H9 (cell line): ENCODE results near the gene MED31. TPM values are rescaled to one million over a fixed set of nuclear protein-coding genes. Genes with fewer than 3 reads are reported as not detected.

ENCODE experiments used
- DNase-seq: peaks from one replicate; pipeline ENCODE4 v3.0.0-alpha.2; 2017
- H2AFZ ChIP-seq: one replicate; pipeline ENCODE4 v1.6.1; 2013; ENCODE audit warnings: mild to moderate bottlenecking, low read length, control low read depth, moderate library complexity
- H2AK5ac ChIP-seq: 2 replicates; pipeline ENCODE4 v1.6.1; 2013; ENCODE audit warnings: low read length, control low read depth, mixed read lengths; ENCODE audit not compliant: insufficient read length
- H2BK120ac ChIP-seq: one replicate; pipeline ENCODE4 v1.6.1; 2013; ENCODE audit warnings: low read depth, mild to moderate bottlenecking, low read length, control low read depth, inconsistent platforms; ENCODE audit not compliant: poor library complexity, severe bottlenecking
- H2BK12ac ChIP-seq: 2 replicates; pipeline ENCODE4 v1.6.1; 2013; ENCODE audit warnings: low read length, control low read depth, mixed read lengths, low read depth; ENCODE audit not compliant: insufficient read length
- H2BK15ac ChIP-seq: 2 replicates; pipeline ENCODE4 v1.6.1; 2013; ENCODE audit warnings: low read depth, low read length, control low read depth
- H2BK20ac ChIP-seq: one replicate; pipeline ENCODE4 v1.6.1; 2013; ENCODE audit warnings: low read depth, mild to moderate bottlenecking, low read length, control low read depth, inconsistent platforms; ENCODE audit not compliant: poor library complexity, severe bottlenecking
- H2BK5ac ChIP-seq: 2 replicates; pipeline ENCODE4 v1.6.1; 2013; ENCODE audit warnings: low read length, control low read depth, mixed read lengths; ENCODE audit not compliant: insufficient read length
- H3K14ac ChIP-seq: 2 replicates; pipeline ENCODE4 v1.6.1; 2013; ENCODE audit warnings: low read length, control low read depth; ENCODE audit not compliant: insufficient read depth
- H3K18ac ChIP-seq: 2 replicates; pipeline ENCODE4 v1.6.1; 2013; ENCODE audit warnings: low read depth, mild to moderate bottlenecking, mixed read lengths, low read length, control low read depth; ENCODE audit not compliant: insufficient read length
- H3K23ac ChIP-seq: 2 replicates; pipeline ENCODE4 v1.6.1; 2013; ENCODE audit warnings: low read length, control low read depth, mixed read lengths, low read depth; ENCODE audit not compliant: insufficient read length
- H3K23me2 ChIP-seq: 2 replicates; pipeline ENCODE4 v1.6.1; 2013; ENCODE audit warnings: low read depth, mild to moderate bottlenecking, mixed read lengths, low read length, control low read depth; ENCODE audit not compliant: insufficient read length, poor library complexity, severe bottlenecking
- H3K27ac ChIP-seq: 2 replicates; pipeline ENCODE4 v1.5.1; 2013; ENCODE audit warnings: low read length, control low read depth, mixed read lengths, low read depth; ENCODE audit not compliant: insufficient read length
- H3K27me3 ChIP-seq: 2 replicates; pipeline ENCODE4 v1.6.1; 2013; ENCODE audit warnings: low read length, control low read depth, inconsistent platforms; ENCODE audit not compliant: insufficient read depth
- H3K4ac ChIP-seq: 2 replicates; pipeline ENCODE4 v1.6.1; 2013; ENCODE audit warnings: low read depth, mild to moderate bottlenecking, control low read depth, inconsistent platforms, low read length, moderate library complexity
- H3K4me1 ChIP-seq: 2 replicates; pipeline ENCODE4 v1.6.1; 2013; ENCODE audit warnings: low read length, control low read depth, inconsistent platforms; ENCODE audit not compliant: insufficient read depth
- H3K4me2 ChIP-seq: 2 replicates; pipeline ENCODE4 v1.6.1; 2013; ENCODE audit warnings: low read length, control low read depth, mixed read lengths; ENCODE audit not compliant: insufficient read length, insufficient read depth
- H3K56ac ChIP-seq: 2 replicates; pipeline ENCODE4 v1.6.1; 2013; ENCODE audit warnings: low read depth, mild to moderate bottlenecking, mixed read lengths, low read length, control low read depth; ENCODE audit not compliant: insufficient read length
- H3K79me1 ChIP-seq: 2 replicates; pipeline ENCODE4 v1.6.1; 2013; ENCODE audit warnings: low read depth, mild to moderate bottlenecking, moderate library complexity, low read length, control low read depth, inconsistent platforms; ENCODE audit not compliant: insufficient read depth, poor library complexity, severe bottlenecking
- H3K79me2 ChIP-seq: 2 replicates; pipeline ENCODE4 v1.6.1; 2013; ENCODE audit warnings: low read length, control low read depth, inconsistent platforms; ENCODE audit not compliant: insufficient read depth
- H3K9ac ChIP-seq: 2 replicates; pipeline ENCODE4 v1.6.1; 2013; ENCODE audit warnings: low read length, control low read depth, mixed read lengths; ENCODE audit not compliant: insufficient read length; ENCODE audit errors: extremely low read depth
- H3K9me3 ChIP-seq: one replicate; pipeline ENCODE4 v1.6.1; 2013; ENCODE audit warnings: low read depth, low read length, inconsistent platforms; ENCODE audit not compliant: control insufficient read depth
- H3T11ph ChIP-seq: one replicate; pipeline ENCODE4 v1.6.1; 2013; ENCODE audit warnings: mild to moderate bottlenecking, low read length, control low read depth, inconsistent platforms
- H4K20me1 ChIP-seq: one replicate; pipeline ENCODE4 v1.6.1; 2013; ENCODE audit not compliant: control insufficient read depth, insufficient read length, insufficient read depth
- H4K5ac ChIP-seq: 2 replicates; pipeline ENCODE4 v1.6.1; 2013; ENCODE audit warnings: low read depth, mild to moderate bottlenecking, mixed read lengths, low read length, control low read depth; ENCODE audit not compliant: insufficient read length
- H4K8ac ChIP-seq: replicated peaks from 2 replicates; pipeline ENCODE4 v1.6.1; 2013; ENCODE audit warnings: low read length, control low read depth, mixed read lengths, low read depth; ENCODE audit not compliant: insufficient read length
- H4K91ac ChIP-seq: 2 replicates; pipeline ENCODE4 v1.6.1; 2013; ENCODE audit warnings: low read depth, mild to moderate bottlenecking, moderate library complexity, mixed read lengths, low read length, control low read depth; ENCODE audit not compliant: insufficient read length
- H3K27ac Mint-ChIP-seq, 3 experiments: 2 replicates in 2 of 3; 3 replicates in 1 of 3; pipeline ENCODE4 v1.8.0; 2020 to 2021; ENCODE audit warnings: mixed read lengths in 3 of 3, mild to moderate bottlenecking in 1 of 3, moderate library complexity in 1 of 3
- H3K27me3 Mint-ChIP-seq: 2 replicates; pipeline ENCODE4 v1.8.0; 2021; ENCODE audit warnings: low read depth, mild to moderate bottlenecking, moderate library complexity, mixed read lengths
- H3K36me3 Mint-ChIP-seq, 3 experiments: 2 replicates in 2 of 3; 3 replicates in 1 of 3; pipeline ENCODE4 v1.8.0; 2020 to 2021; ENCODE audit warnings: low read depth in 3 of 3, mixed read lengths in 3 of 3; ENCODE audit not compliant: insufficient read depth in 1 of 3
- H3K4me1 Mint-ChIP-seq, 2 experiments: 2 replicates each; pipeline ENCODE4 v1.8.0; 2020; ENCODE audit warnings: mixed read lengths in 2 of 2
- H3K4me3 Mint-ChIP-seq, 2 experiments: 2 replicates in 1 of 2; 3 replicates in 1 of 2; pipeline ENCODE4 v1.8.0; 2020 to 2021; ENCODE audit warnings: mild to moderate bottlenecking in 2 of 2, mixed read lengths in 2 of 2, moderate library complexity in 1 of 2
- H3K9me3 Mint-ChIP-seq, 2 experiments: 2 replicates in 1 of 2; 3 replicates in 1 of 2; pipeline ENCODE4 v1.8.0; 2020; ENCODE audit warnings: mild to moderate bottlenecking in 2 of 2, mixed read lengths in 2 of 2, moderate library complexity in 1 of 2
- WGBS: extraction: QIAGEN DNeasy Blood & Tissue Kit; methylation state at CpG from one replicate; pipeline ENCODE4 v1.1.7; 2013; ENCODE audit warnings: missing lambda C conversion rate, low lambda C conversion rate, mixed read lengths; ENCODE audit not compliant: insufficient read length; ENCODE audit errors: extremely low coverage; 5-methylcytosine and 5-hydroxymethylcytosine counted together
- total RNA-seq: library from RNA; stranded (reverse); gene quantifications from 2 replicates; pipeline ENCODE4 v1.2.1, GENCODE V29; 2021
- TF ChIP-seq, protein P1 (sequence below): fragments of 200-600 bp; sonication (generic); conservative IDR thresholded peaks from 3 replicates; pipeline ENCODE4 v1.8.0; 2021; ENCODE audit warnings: antibody characterized with exemption, mild to moderate bottlenecking

Gene MED31
- total RNA-seq, 1 experiment from 2014 or later, result 11.8 TPM

DNA sequence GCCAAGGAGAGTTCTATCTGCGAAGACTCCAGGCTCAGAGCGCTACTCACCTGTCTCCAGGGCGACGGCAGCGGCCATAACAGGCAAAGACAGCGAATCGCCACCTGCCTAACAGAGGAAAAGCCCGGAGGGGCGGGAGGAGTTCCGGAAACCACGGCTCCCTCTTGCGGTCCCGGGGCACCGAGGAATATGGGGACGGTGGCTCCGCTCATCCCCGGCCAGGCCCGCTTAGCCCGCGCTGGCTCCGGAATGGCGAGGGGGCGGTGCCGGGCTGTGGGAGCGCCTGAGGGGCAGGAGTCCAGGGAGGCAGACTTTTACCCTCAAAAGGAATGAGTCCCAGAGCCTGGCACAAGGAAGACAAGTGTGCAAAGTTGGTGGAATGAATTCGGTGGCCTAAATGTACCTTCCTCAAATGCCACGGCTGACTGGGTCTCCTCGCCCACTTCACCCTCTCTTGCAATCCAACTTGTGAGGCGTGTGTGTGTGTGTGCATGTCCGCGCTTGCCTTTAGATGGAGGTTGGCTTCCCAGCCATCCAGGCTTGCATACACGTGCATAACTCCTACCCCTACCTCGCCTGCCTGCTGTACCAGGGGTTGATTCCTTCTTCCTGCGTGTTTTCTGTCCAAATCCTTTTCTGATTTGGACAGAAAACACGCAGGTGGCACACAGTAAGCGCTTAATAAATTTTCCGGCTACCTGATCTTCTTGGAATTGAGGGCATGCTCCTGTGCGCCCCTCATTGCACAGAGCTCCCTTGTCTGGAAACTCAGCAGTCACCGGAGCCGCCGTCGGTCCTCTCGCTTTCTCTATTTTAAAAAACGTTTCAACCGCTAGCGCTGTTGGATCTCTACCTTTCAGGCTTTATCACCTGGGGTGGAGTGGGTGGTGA, 3.7 kb upstream of the MED31 start:
- no peak overlapping the region for H3K27ac ChIP-seq
- H3K27me3 ChIP-seq, result peaks cover 16% of the 10 kb centered on the region; the same call in 1 of the 2 replicates
- no peak overlapping the region for H3K9ac ChIP-seq
- Mint-ChIP-seq H3K9me3 (no peaks in the 10 kb centered on the region; a peak in 2 of 5 replicates), H3K4me1 (peaks cover 38 to 42% of the 10 kb centered on the region in 2 experiments), H3K36me3 (peaks cover 1 to 2% (median 1%) of the 10 kb centered on the region in 3 experiments; a peak in 4 of 7 replicates), H3K27ac (no peak overlapping the region), H3K4me3 (peak overlapping the region; percentile 69 to 83), H3K27me3 (peaks cover 72% of the 10 kb centered on the region)
- no peaks in the 10 kb centered on the region for H4K20me1 ChIP-seq
- H2AK5ac ChIP-seq, result no peak overlapping the region
- no peak overlapping the region for H2BK20ac ChIP-seq
- H2AFZ ChIP-seq, result no peak overlapping the region
- peak; percentile 84 for DNase-seq
- no peak overlapping the region for H3K4ac ChIP-seq
- no peak overlapping the region for H2BK120ac ChIP-seq
- no peak overlapping the region for H2BK5ac ChIP-seq
- no peaks in the 10 kb centered on the region; the same call in 1 of the 2 replicates for H3K79me2 ChIP-seq
- no peak overlapping the region for H4K91ac ChIP-seq
- H4K8ac ChIP-seq, result no peak overlapping the region
- peaks cover 14% of the 10 kb centered on the region for H3K23me2 ChIP-seq
- H3K23ac ChIP-seq, result no peak overlapping the region
- H3T11ph ChIP-seq, result no peak overlapping the region
- TF ChIP-seq, protein P1, sequence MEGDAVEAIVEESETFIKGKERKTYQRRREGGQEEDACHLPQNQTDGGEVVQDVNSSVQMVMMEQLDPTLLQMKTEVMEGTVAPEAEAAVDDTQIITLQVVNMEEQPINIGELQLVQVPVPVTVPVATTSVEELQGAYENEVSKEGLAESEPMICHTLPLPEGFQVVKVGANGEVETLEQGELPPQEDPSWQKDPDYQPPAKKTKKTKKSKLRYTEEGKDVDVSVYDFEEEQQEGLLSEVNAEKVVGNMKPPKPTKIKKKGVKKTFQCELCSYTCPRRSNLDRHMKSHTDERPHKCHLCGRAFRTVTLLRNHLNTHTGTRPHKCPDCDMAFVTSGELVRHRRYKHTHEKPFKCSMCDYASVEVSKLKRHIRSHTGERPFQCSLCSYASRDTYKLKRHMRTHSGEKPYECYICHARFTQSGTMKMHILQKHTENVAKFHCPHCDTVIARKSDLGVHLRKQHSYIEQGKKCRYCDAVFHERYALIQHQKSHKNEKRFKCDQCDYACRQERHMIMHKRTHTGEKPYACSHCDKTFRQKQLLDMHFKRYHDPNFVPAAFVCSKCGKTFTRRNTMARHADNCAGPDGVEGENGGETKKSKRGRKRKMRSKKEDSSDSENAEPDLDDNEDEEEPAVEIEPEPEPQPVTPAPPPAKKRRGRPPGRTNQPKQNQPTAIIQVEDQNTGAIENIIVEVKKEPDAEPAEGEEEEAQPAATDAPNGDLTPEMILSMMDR, result no peak
- H4K5ac ChIP-seq, result no peak overlapping the region
- H3K56ac ChIP-seq, result no peak overlapping the region
- no peak overlapping the region for H3K14ac ChIP-seq
- H3K9me3 ChIP-seq, result no peaks in the 10 kb centered on the region
- no peak overlapping the region for H2BK12ac ChIP-seq
- no peak overlapping the region for H2BK15ac ChIP-seq
- peak overlapping the region; percentile 81 for H3K4me2 ChIP-seq
- H3K18ac ChIP-seq, result no peak overlapping the region
- H3K4me1 ChIP-seq, result peaks cover 4% of the 10 kb centered on the region
- no peaks in the 10 kb centered on the region for H3K79me1 ChIP-seq
- WGBS, result no CpG with 5 or more reads among the region's 46 CpGs
